A673 (cell line): ENCODE results near the gene ARHGAP22. TPM values are rescaled to one million over a fixed set of nuclear protein-coding genes. Genes with fewer than 3 reads are reported as not detected.

Experiments
- BruUV-seq: library from RNA; stranded (reverse); fragments of 400-500 nt; replicated peaks from 2 replicates; lab custom pipeline; 2021; lab: Mats Ljungman, UMichigan
- CTCF ChIA-PET: fragments of 300-600 bp; sonication (Branson Sonifier 250); formaldehyde crosslinking; loops from one replicate; lab custom pipeline; 2022; ENCODE audit warnings: antibody characterized with exemption; lab: Charles Lee
- POLR2A ChIA-PET: fragments of 300-600 bp; sonication (Branson Sonifier 250); formaldehyde crosslinking; loops from one replicate; lab custom pipeline; 2022; ENCODE audit warnings: antibody characterized with exemption; ENCODE audit not compliant: low non-redundant PET; lab: Charles Lee
- DNase-seq: peaks from one replicate; pipeline ENCODE4 v3.0.0-alpha.2; 2015; ENCODE audit warnings: low spot score
- H3K27ac ChIP-seq: fragments of 200-600 bp; sonication (generic); 2 replicates; pipeline ENCODE4 v1.5.1; 2016; ENCODE audit warnings: mixed run types, low read depth, mild to moderate bottlenecking, mixed read lengths, antibody characterized with exemption, low read length; ENCODE audit not compliant: poor library complexity, severe bottlenecking
- H3K27me3 ChIP-seq: fragments of 200-600 bp; sonication (generic); replicated peaks from 2 replicates; pipeline ENCODE4 v1.6.1; 2017; ENCODE audit warnings: mixed run types, low read depth, mild to moderate bottlenecking, mixed read lengths, antibody characterized with exemption, low read length; ENCODE audit not compliant: insufficient read depth, poor library complexity
- H3K36me3 ChIP-seq: fragments of 200-600 bp; sonication (generic); 2 replicates; pipeline ENCODE4 v1.6.1; 2016; ENCODE audit warnings: mixed run types, mild to moderate bottlenecking, mixed read lengths, antibody characterized with exemption, low read length; ENCODE audit not compliant: insufficient read depth, poor library complexity, severe bottlenecking
- H3K4me1 ChIP-seq: fragments of 200-600 bp; sonication (generic); 2 replicates; pipeline ENCODE4 v1.6.1; 2017; ENCODE audit warnings: mixed run types, mild to moderate bottlenecking, mixed read lengths, antibody characterized with exemption, low read length; ENCODE audit not compliant: insufficient read depth, poor library complexity, severe bottlenecking
- H3K4me3 ChIP-seq: fragments of 200-600 bp; sonication (generic); 2 replicates; pipeline ENCODE4 v1.5.1; 2016; ENCODE audit warnings: low read depth, mixed run types, mild to moderate bottlenecking, mixed read lengths, low read length; ENCODE audit not compliant: poor library complexity, severe bottlenecking
- H3K9me3 ChIP-seq: fragments of 200-600 bp; sonication (generic); 2 replicates; pipeline ENCODE4 v1.6.1; 2016; ENCODE audit warnings: mixed run types, low read depth, mild to moderate bottlenecking, mixed read lengths, antibody characterized with exemption, low read length; ENCODE audit not compliant: poor library complexity, severe bottlenecking
- CTCF ChIP-seq: fragments of 300-800, 200-600 bp; sonication (generic); conservative IDR thresholded peaks from 2 replicates; pipeline ENCODE4 v1.5.1; 2017; ENCODE audit warnings: low read depth, mild to moderate bottlenecking, antibody characterized with exemption, low read length, moderate library complexity, mixed read lengths
- EZH2 ChIP-seq: fragments of 200-600 bp; sonication (generic); IDR thresholded peaks from 2 replicates; pipeline ENCODE4 v1.6.1; 2017; ENCODE audit warnings: borderline replicate concordance, low read depth, mild to moderate bottlenecking, mixed read lengths, antibody characterized with exemption, low read length; ENCODE audit not compliant: poor library complexity, severe bottlenecking
- intact Hi-C: fragments of 100-400 bp; cut with micrococcal nuclease; formaldehyde crosslinking; loops from one replicate; pipeline ENCODE4 v1.10.0; 2022; ENCODE audit not compliant: unreplicated experiment
- total RNA-seq: library from RNA; stranded (reverse); gene quantifications from 2 replicates; pipeline ENCODE4 v1.2.3, GENCODE V29; 2021

ARHGAP22 gene
- total RNA-seq, 1 experiment from 2014 or later: 0.47 TPM

GRCh38 chr10:48437546-48437945 lies 167.3 kb downstream of the ARHGAP22 start:
- Histone ChIP-seq H3K9me3 (no peaks in the 10 kb centered on the region), H3K36me3 (no peaks in the 10 kb centered on the region), H3K4me1 (no peaks in the 10 kb centered on the region), H3K27me3 (no peaks in the 10 kb centered on the region), H3K4me3 (no peak overlapping the region), H3K27ac (no peak overlapping the region)
- no peak for DNase-seq
- no TSS peak for BruUV-seq
- POLR2A ChIA-PET: no interaction called here
- intact Hi-C loops: no loop called here
- CTCF ChIA-PET: no interaction called here
- TF ChIP-seq EZH2: no peak
- TF ChIP-seq CTCF: no peak

- H3K4me3 ChIP-seq: no peak overlapping the region
- no TSS peak for BruUV-seq
- POLR2A ChIA-PET: no interaction called here
- CTCF ChIA-PET: no interaction called here
- no peaks in the 10 kb centered on the region for H3K9me3 ChIP-seq
- no peak for DNase-seq
- no peaks in the 10 kb centered on the region for H3K4me1 ChIP-seq
- no peak for TF ChIP-seq EZH2
- no peak for TF ChIP-seq CTCF
- no peak overlapping the region for H3K27ac ChIP-seq
- intact Hi-C loops: loop anchor here (2.0 kb wide), 1 partner anchor 23 kb away; no protein-coding TSS in a partner anchor
- no peaks in the 10 kb centered on the region for H3K27me3 ChIP-seq
- H3K36me3 ChIP-seq: no peaks in the 10 kb centered on the region
Observed at GRCh38 chr10:48431871-48432270, 173.0 kb downstream of the ARHGAP22 start.

- TF ChIP-seq CTCF (no peak), EZH2 (no peak)
- CTCF ChIA-PET: no interaction called here
- intact Hi-C loops: loop anchor here (2.0 kb wide), 1 partner anchor 22 kb away; no protein-coding TSS in a partner anchor
- Histone ChIP-seq H3K9me3 (no peaks in the 10 kb centered on the region), H3K27me3 (no peaks in the 10 kb centered on the region), H3K27ac (no peak overlapping the region), H3K4me3 (no peak overlapping the region), H3K4me1 (no peaks in the 10 kb centered on the region), H3K36me3 (no peaks in the 10 kb centered on the region)
- no peak for DNase-seq
- BruUV-seq: no TSS peak
- POLR2A ChIA-PET: no interaction called here
Observed at GRCh38 chr10:48430402-48430993, 174.4 kb downstream of the ARHGAP22 start.
